HK-2 (cell line): ENCODE data around the gene SH2D1B.
"Not testable (repeated sequence)": the region's sequence is repeated elsewhere in the genome, so short reads cannot be mapped to it uniquely, and the experiment has no call there.

Experiments used
- DNase-seq: peaks from one replicate; pipeline ENCODE4 v3.0.0-alpha.2; 2018; ENCODE audit not compliant: unreplicated experiment

Gene SH2D1B

GRCh38 chr1:162361349-162361748 lies 50.6 kb downstream of the SH2D1B start:
- DNase-seq = no peak

GRCh38 chr1:162360874-162361260 lies 51.1 kb downstream of the SH2D1B start:
- DNase-seq = no peak

- no peak for DNase-seq
Observed at GRCh38 chr1:162360237-162360873, 51.6 kb downstream of the SH2D1B start.

GRCh38 chr1:162359523-162360236 lies 52.3 kb downstream of the SH2D1B start:
- no peak for DNase-seq

- no peak for DNase-seq
Observed at GRCh38 chr1:162358928-162359327, 53.0 kb downstream of the SH2D1B start.

- DNase-seq = no peak
Observed at GRCh38 chr1:162357681-162358266, 54.2 kb downstream of the SH2D1B start.

- DNase-seq = no peak
Observed at GRCh38 chr1:162353702-162354101, 58.2 kb downstream of the SH2D1B start.

- no peak for DNase-seq
Observed at GRCh38 chr1:162353078-162353477, 58.9 kb downstream of the SH2D1B start.

GRCh38 chr1:162351874-162352273 lies 60.1 kb downstream of the SH2D1B start:
- not testable (repeated sequence) for DNase-seq

GRCh38 chr1:162351246-162351842 lies 60.6 kb downstream of the SH2D1B start:
- no peak for DNase-seq

GRCh38 chr1:162349635-162350330 lies 62.2 kb downstream of the SH2D1B start:
- DNase-seq = no peak

GRCh38 chr1:162347281-162347680 lies 64.7 kb downstream of the SH2D1B start:
- DNase-seq = no peak
